Measurements from ENCODE around the gene S100A1.
"Not testable (repeated sequence)": the region's sequence is repeated elsewhere in the genome, so short reads cannot be mapped to it uniquely, and the experiment has no call there.

The S100A1 gene

DNA sequence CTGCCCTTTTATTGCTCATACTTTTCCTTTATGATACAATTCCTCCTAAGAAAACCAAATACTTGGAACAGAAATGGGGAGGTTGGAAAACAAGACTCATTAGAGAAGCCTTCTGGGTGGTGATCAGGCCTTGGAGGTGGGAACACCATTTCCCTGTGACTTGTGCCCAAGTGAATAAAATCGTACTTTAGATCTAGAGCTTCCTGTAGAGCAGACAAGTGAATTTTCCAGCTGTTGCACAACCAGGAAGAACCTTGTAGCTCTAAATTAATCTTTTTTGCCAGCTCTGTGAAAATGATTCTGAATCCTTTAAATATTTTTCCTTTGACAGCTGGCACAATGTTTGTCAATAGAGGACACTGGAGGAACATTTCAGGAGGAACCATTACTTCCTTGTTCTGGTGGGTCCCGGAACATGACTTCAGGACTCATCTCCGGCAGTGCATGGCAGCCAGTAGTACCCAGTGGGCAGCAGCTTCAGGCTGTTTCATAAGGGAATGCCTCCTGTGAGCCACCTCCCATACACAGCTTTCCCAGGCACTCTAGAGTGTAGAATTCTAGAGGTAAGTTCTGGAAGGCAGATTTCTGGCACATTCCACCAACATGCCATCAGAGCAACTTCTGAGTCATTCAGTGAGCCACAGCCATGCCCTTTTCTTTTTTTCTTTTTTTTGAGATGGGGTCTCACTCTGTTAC lies 24.7 kb downstream of the S100A1 start:
- DNase-seq (ENCODE audit: low read depth in 2 of 3, low spot score in 1 of 3) = no peak

DNA sequence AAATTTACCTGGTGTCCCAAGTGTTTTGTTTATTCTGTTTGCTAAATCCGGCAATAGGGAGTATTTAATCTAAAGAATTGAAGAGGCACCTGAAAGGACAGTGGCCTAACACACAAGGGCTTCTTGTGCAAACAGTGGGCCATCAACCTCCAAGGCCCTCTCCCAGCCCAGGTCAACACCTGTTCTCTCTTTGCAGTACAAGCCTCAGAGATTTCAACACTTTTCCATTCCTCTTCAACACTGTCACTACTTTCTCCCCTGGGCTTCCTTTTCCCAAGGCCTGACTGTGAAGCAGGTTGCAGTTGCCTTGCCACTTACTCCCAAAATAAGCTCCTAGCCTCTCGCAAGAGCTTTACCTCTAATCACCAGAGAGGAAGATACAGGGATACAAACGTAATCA lies 27.1 kb downstream of the S100A1 start:
- DNase-seq (ENCODE audit: low read depth in 2 of 3, low spot score in 1 of 3) = no peak

DNA sequence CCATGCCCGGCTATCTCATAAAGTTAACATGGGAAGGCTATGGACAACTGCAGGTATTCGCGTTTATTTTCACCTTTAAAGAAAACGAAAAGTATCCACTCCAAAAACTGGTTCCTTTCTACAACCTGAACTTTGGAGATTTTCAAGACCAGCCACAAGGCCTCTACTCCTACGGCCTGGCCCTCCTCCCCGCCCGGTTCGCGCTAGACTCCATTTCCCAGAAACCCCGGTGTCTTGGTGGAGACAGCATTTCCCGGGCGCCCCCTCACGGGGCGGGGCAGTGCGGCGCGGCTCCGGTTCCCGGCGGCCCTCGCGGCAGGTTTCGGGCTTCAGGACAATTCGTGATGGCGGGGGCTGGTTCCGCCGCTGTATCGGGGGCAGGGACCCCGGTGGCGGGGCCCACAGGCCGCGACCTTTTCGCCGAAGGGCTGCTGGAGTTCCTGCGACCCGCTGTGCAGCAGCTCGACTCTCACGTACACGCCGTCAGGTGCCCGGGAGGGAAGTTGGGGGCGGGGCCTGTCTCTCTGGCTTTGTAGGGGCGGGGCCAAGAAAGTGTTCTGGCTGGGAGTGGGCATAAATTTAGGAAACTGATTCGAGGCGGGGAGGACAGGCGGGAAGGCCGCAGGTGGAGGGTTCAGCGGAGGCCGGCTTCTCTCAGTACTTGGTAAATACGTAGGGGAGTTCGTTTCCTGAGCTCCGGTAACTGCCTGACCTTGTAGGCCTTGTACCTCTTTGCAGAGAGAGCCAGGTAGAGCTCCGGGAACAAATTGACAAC lies 30.4 kb downstream of the S100A1 start, which contains the start of gene SNAPIN:
Gene SNAPIN, plus strand, starts transcription at position 304 of the 775 bp plus-strand sequence. Its CDS starts 41 bp downstream, at position 345.
- DNase-seq (ENCODE audit: low read depth in 2 of 3, low spot score in 1 of 3) = peak; percentile 84 to 90 (median 87)

DNA sequence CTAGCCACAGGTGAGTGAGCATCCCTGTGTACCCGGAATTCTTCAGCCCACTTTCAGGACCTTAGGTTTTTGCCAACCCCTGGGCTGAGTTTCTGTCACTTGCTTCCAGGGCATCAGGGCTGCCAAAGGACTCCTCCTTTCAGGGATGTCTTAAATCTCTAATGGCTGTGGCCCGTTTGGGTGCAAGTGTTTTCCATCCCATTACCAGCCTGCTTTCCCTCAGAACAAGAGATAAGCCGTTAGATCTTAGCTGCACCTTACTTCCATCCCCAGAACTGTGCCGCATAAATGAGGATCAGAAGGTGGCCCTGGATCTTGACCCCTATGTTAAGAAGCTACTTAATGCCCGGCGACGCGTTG lies 30.9 kb downstream of the S100A1 start:
- no peak for DNase-seq (ENCODE audit: low read depth in 2 of 3, low spot score in 1 of 3)

DNA sequence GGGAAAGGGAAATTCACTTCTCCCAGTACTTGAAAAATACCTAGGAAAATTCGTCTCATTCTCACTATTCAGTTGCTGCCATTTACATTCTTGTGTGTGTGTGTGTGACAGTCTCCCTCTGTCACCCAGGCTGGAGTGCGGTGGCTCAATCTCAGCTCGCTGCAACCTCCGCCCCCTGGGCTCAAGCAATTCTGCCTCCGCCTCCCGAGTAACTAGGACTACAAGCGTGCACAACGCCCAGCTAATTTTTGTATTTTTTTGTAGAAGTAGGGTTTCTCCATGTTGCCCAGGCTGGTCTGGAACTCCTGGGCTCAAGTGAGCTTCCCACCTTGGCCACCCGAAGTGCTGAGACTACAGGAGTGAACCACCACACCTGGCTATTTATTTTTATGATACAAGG lies 31.4 kb downstream of the S100A1 start:
- no peak for DNase-seq (ENCODE audit: low read depth in 2 of 3, low spot score in 1 of 3)

DNA sequence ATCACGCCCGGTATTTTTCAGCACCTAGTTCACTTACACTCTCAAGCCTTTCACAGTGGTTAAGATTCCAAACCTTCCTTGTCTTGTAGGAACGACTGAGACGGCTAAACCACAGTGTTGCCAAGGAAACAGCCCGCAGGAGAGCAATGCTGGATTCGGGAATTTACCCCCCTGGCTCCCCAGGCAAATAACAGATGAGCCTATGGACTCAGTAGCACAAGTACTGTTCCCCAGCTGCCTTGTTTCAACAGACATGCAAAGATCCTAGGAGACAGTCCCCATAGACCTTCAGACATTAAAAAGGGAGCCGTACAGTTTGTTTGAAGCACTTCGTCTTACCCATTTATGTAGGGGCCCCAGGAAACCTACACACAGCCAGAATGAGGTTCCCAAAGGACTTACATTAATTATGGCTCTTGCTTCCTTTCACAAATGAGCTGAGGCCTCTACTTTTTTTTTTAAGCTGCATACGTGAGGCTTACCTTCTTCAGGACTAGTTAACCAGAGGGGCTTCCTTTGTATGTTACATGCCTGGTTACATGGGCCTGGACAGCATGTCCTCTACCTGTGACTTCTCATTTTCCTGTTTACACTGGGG lies 33.0 kb downstream of the S100A1 start:
- no peak for DNase-seq (ENCODE audit: low read depth in 2 of 3, low spot score in 1 of 3)

DNA sequence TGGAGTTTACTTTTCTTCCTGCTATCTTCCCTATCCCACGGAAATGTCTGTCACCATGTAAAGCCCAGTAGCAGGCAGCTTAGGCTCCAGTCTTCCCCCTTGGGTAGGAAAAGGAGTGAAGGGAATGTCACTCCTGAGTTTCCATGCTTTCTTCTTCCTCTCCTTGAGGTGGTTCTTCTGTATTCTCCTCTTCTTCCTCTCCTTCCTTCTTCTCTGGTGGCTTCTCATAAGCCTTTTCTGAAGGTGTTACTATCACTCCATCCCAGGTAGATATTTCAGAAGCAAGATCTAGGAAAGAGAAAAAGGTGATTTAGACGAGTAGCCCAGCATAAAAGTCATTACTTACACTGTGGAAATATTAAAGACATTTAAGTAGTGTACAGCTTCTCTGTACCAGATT lies 34.0 kb downstream of the S100A1 start:
- no peak for DNase-seq (ENCODE audit: low read depth in 2 of 3, low spot score in 1 of 3)

DNA sequence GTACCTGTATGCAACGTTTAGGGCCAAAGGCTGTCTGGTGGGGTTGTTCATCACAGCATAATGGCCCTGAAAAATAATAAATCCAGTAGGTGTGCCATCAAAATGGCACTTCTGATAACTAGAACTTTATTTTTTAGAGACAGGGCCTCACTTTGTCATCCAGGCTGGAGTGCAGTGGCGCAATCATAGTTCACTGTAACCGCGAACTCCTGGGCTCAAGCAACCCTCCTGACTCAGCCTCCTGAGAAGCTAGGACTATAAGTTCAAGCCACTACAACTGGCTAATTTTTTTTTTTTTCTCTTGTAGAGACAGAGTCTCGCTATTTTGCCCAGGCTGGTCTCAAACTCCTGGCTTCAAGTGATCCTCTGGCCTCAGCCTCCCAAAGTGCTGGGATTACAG lies 35.0 kb downstream of the S100A1 start:
- no peak for DNase-seq (ENCODE audit: low read depth in 2 of 3, low spot score in 1 of 3)

DNA sequence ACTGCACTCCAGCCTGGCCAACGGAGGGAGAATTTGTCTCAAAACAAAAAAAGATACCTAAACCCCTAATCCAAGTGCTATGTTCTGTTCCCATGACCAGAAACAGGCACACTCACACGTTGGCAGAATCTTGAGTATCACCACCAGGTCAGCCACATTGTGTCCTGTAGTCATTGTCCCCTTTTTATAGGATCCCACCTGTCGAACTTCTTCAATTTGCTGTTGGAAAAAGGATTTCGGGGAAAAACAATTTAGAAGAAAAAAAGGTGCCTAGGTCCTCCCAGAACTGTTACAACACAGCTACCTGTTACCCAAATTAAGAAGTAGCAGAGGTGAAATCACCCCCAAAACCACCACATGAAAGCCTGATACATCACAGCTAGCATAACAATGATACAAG lies 39.2 kb downstream of the S100A1 start:
- DNase-seq (ENCODE audit: low read depth in 2 of 3, low spot score in 1 of 3) = no peak

DNA sequence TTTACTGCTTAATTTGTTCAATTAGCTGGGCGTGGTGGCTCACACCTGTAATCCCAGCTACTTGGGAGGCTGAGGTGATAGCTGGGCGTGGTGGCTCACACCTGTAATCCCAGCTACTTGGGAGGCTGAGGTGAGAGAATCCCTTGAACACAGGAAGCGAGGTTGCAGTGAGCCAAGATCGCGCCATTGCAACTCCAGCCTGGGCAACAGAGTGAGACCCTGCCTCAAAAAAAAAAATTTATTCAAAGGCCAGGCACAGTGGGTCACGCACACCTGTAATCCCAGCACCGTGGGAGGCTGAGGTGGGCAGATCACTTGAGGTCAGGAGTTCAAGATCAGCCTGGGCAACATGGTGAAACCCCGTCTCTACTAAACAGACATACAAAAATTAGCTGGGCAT lies 40.4 kb downstream of the S100A1 start:
- DNase-seq (ENCODE audit: low read depth in 2 of 3, low spot score in 1 of 3) = not testable (repeated sequence)

DNA sequence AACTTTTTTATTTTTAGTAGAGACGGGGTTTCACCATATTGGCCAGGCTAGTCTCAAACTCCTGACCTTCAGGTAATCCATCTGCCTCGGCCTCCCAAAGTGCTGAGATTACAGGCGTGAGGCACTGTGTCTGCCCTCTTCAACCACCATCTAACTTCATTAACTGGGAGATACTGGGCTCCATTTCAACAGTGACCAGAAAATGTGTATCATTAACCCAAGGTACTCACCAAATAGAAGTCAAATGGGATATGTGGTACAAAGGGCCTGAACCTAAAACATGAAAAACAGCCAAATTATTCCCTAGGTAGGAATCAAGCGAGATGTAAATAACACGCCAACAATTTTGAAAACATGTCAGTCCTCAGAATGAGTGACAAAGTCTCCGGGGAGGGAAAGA lies 41.4 kb downstream of the S100A1 start:
- DNase-seq (ENCODE audit: low read depth in 2 of 3, low spot score in 1 of 3) = no peak

DNA sequence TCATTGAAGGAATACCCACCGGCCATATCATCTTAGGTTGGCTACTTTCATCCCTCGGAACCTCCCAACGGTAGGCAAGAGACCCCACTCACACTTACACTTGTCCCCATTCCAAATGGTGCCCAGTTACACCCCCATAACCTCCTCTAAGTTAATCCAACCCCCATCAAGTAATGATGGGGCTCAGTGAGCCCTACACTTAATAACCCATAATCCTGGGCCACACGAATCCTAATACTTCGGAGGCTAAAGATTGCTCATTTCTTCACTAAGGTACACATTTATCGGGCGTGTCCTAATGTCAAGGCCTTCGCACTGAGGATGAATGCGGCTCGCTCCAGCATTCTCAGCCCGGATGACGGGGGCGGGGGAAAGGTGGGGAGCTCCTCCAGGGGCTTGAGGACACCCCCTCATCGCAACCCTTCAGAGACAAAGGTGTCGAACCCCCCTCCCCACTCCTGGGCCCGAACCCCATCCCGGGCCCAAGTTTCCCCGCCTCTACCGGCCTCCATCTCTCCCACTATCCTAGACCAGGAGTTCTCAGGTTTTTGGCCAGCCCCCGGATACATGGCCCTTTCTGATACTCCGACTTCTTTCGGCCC lies 42.1 kb downstream of the S100A1 start:
- no peak for DNase-seq (ENCODE audit: low read depth in 2 of 3, low spot score in 1 of 3)

DNA sequence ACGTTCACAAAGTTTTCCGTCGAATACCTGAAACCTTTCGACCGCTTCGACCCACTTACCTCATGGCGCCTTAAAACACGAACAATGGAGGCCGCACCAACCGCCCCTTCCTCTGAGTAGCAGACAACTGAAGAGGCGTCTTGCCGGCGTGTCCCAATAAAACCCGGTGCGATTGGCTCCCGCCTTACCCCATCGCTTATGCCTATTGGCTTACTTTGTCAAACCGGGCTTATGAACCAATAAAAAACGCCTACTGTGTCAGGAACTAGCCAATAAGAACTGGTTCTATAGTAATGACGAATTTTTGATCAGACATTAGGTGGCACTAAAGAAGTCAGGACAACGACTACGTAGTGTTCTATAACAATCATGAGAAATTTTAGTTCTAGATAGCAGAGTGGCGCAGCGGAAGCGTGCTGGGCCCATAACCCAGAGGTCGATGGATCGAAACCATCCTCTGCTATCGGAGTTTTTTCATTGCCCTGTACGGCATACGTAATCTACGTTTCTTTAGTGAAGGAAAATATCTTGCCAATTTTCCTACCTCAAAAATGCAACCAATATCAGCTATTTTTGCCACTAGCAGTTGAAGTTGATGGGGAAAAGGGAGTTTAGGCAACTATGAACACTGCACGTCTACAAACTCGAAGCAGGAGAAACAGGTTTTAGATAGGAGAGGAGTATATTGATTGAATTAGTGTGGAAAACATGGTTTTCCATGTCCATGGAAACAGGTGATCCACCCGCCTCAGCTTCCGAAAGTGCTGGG lies 42.8 kb downstream of the S100A1 start, which contains the start of gene ILF2:
Gene ILF2, minus strand, starts transcription at position 135 of the 769 bp plus-strand sequence. Its CDS starts 71 bp downstream, at position 64.
- peak; percentile 93 to 98 (median 98) for DNase-seq (ENCODE audit: low read depth in 2 of 3, low spot score in 1 of 3)

DNA sequence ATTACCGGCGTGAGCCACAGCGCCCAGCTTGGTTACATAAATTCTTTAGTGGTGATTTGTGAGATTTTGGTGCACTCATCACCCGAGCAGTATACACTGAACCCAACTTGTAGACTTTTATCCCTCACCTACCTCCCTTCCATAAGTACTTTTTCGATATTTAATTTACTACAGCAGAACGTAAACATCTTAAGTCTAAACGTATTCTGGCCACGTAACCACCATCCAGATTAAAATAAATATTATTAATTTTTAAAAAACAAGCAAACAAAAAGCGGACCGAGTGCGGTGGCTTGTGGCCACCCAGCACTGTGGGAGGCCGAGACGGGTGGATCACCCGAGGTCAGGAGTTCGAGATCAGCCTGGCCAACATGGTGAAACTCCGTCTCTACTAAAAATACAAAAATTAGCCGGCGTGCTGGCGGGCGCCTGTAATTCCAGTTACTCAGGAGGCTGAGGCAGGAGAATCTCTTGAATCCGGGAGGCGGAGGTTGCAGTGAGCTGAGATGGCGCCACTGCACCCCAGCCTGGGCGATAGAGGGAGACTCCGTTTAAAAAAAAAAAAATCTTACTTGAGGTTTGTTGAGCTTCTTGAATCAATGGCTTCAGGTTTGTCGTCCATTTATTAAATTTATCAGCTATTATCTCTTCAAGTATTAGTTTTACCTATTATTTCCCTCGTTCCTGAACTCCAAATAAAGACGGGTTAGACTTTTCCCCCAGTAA lies 43.6 kb downstream of the S100A1 start:
- DNase-seq (ENCODE audit: low read depth in 2 of 3, low spot score in 1 of 3) = peak in 2 of 3 donors; percentile 49 to 55

DNA sequence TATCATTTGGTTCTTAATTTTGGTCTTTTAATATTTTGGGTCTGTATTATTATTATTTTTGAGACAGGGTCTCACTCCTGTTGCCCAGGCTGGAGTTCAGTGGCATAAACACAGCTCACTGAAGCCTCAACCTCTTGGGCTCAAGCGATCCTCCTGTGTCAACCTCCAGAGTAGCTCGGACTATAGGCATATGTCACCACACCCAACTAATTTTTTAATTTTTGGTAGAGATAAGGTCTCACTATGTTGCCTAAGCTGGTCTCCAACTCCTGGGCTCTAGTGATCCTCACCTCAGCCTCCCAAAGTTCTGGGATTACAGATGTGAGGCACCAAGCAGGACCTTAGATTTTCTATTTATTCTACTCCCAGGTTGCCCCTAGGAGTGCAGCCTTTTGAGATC lies 45.3 kb downstream of the S100A1 start:
- no peak for DNase-seq (ENCODE audit: low read depth in 2 of 3, low spot score in 1 of 3)

DNA sequence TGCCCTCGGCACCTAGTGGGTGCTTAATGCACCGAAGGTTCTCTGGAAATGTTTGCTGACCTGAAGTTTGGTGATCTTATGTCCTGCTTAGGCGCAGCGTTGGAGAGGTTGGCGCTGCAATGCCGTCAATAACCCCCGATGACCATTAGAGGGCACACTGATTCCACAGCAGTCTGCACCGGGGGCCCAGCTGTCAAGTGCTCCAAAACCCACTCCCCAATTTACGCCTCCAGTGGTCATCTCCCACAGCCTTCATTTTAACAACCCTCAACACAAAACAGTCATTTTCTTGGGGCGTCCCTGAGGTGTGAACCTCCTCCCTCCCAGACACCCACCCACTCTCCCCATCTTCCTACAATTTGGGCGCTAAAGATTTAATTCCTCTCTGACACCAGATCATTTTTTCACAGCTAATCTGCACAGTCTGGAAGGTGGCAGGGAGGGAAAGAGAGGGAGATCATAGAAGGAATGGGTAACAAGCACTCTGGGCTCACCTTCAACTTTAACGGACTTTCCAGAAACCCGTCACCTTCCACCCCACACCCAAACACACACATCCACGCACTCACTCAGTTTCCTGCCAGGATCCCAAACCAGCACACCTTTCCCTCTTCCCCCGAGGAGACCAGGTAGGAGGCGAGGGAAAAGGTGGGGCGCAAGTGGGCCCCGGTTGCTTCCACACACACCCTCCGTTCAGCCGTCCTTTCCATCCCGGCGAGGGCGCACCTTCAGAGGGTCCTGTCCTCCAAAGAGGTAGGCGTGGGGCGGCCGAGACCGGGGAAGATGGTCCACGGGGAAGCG lies 49.7 kb downstream of the S100A1 start:
- DNase-seq (ENCODE audit: low read depth in 2 of 3, low spot score in 1 of 3) = peak in 1 of 3 donors; percentile 50

DNA sequence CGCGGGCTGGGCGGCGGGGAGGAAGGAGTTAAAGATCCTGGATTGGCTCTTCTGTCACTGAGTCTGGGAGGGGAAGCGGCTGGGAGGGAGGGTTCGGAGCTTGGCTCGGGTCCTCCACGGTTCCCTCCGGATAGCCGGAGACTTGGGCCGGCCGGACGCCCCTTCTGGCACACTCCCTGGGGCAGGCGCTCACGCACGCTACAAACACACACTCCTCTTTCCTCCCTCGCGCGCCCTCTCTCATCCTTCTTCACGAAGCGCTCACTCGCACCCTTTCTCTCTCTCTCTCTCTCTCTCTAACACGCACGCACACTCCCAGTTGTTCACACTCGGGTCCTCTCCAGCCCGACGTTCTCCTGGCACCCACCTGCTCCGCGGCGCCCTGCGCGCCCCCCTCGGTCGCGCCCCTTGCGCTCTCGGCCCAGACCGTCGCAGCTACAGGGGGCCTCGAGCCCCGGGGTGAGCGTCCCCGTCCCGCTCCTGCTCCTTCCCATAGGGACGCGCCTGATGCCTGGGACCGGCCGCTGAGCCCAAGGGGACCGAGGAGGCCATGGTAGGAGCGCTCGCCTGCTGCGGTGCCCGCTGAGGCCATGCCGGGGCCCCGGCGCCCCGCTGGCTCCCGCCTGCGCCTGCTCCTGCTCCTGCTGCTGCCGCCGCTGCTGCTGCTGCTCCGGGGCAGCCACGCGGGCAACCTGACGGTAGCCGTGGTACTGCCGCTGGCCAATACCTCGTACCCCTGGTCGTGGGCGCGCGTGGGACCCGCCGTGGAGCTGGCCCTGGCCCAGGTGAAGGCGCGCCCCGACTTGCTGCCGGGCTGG lies 50.5 kb downstream of the S100A1 start, which contains the start of gene NPR1:
Gene NPR1, plus strand, starts transcription at position 170 of the 818 bp plus-strand sequence. Its CDS starts 421 bp downstream, at position 591.
- DNase-seq (ENCODE audit: low read depth in 2 of 3, low spot score in 1 of 3) = no peak

DNA sequence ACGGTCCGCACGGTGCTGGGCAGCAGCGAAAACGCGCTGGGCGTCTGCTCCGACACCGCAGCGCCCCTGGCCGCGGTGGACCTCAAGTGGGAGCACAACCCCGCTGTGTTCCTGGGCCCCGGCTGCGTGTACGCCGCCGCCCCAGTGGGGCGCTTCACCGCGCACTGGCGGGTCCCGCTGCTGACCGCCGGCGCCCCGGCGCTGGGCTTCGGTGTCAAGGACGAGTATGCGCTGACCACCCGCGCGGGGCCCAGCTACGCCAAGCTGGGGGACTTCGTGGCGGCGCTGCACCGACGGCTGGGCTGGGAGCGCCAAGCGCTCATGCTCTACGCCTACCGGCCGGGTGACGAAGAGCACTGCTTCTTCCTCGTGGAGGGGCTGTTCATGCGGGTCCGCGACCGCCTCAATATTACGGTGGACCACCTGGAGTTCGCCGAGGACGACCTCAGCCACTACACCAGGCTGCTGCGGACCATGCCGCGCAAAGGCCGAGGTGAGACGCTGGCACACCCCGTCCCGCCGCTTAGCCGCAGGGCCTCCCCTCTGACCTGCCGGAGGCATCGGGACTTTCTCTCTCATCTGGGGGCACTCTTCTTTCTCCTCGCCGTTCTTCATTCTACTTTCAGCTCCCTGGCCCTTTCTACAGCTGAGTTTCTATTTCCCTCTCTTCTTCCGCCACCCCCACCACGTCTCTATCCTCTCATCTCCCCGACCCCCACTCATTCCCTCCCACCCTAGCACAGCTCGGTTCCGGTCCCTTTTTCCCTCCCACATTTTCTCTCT lies 51.3 kb downstream of the S100A1 start:
- DNase-seq (ENCODE audit: low read depth in 2 of 3, low spot score in 1 of 3) = no peak
